Stimulated activated CD8-positive, alpha-beta memory T cell treated with anti-CD3 and anti-CD28 coated beads, Interleukin-12 subunit alpha, Interleukin-12 subunit beta, amount 100 ng/mL, for 24 hours (primary cell): ENCODE results near the gene EWSR1.

Experiments
- DNase-seq: peaks from one replicate; pipeline ENCODE4 v3.0.0-alpha.2; 2020; ENCODE audit errors: extremely low read depth

Gene EWSR1

GRCh38 chr22:29306175-29306834 is 38.2 kb downstream of the EWSR1 start, which contains the start of gene GAS2L1:
Gene GAS2L1, plus strand, starts transcription at chr22:29306650. Its CDS starts 1,456 bp downstream, at chr22:29308106.
- DNase-seq, result no peak

DNA sequence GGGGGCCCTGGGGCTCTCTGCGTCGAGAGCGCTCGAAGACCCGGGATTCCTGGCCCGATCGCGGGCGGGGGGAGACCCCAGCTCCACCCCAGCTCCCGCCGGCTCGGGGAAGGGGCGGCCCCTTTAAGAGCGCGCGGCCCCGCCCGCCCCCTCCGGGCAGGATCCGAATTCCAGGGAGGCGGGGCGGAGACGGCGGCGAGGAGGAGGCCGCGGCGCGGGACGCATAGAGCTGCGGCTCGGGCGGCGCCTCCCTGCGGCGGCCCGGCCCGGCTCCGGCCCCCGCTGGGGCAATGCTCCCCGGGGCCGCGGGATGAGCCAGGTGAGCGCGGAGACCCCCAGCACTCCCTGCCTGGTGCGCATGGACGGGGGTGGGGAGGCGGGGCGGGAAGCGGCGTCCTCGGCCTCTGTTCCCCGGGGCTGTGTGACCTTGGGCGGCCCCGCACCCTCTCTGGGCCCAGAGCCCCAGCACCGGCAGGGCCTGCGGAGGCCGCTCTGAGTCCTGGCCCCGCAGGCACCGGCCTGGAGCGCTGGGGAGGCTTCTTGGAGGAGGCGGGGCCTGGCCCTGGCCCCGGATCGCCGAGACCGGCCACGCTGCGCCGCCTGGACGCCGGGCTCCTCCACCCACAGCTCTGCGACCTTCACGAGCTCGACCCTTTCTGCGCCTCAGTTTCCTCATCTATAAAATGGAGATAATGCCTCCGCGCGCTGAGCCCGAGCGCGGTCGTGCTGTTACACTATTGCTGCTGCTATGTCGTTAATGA is 38.9 kb downstream of the EWSR1 start:
- no peak for DNase-seq

- DNase-seq, result no peak
Measured at GRCh38 chr22:29307596-29308147, 39.6 kb downstream of the EWSR1 start.

GRCh38 chr22:29308148-29308790 is 40.2 kb downstream of the EWSR1 start:
- DNase-seq, result no peak

GRCh38 chr22:29308791-29309262 is 40.8 kb downstream of the EWSR1 start:
- no peak for DNase-seq

DNA sequence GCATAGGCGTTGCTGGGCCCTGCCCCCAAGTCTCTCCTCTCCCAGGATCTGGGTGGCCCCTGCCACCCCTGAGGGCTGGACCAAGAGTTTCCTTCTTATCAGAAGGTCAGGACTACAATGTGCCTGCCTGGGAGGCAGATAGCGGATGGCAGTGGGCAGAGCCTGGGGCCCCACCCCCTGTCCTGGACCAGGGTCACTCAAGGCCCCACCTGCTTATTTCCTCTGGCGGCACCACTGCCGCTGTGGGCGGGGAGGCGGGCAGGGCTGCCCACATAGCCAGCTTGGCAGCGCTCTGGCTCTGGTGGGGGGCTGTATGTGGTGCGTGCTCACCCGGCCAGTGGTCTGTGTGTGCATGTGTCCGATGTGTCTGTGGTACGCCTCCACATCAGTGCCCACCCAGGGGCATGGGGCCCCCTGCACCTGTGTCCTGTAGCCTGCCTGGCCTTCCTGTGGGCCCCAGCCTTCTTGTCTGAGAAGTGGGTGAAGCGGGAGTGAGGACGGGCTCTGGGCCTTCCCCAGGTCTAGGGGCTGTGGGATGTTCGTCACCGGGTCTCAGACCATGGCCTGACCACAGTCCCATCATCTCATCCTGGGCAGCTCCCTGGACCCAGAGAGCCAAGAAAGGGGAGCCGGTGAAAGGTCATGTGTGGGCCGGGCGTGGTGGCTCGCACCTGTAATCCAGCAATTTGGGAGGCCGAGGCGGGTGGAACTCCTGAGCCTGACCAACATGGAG is 41.4 kb downstream of the EWSR1 start:
- no peak for DNase-seq

DNA sequence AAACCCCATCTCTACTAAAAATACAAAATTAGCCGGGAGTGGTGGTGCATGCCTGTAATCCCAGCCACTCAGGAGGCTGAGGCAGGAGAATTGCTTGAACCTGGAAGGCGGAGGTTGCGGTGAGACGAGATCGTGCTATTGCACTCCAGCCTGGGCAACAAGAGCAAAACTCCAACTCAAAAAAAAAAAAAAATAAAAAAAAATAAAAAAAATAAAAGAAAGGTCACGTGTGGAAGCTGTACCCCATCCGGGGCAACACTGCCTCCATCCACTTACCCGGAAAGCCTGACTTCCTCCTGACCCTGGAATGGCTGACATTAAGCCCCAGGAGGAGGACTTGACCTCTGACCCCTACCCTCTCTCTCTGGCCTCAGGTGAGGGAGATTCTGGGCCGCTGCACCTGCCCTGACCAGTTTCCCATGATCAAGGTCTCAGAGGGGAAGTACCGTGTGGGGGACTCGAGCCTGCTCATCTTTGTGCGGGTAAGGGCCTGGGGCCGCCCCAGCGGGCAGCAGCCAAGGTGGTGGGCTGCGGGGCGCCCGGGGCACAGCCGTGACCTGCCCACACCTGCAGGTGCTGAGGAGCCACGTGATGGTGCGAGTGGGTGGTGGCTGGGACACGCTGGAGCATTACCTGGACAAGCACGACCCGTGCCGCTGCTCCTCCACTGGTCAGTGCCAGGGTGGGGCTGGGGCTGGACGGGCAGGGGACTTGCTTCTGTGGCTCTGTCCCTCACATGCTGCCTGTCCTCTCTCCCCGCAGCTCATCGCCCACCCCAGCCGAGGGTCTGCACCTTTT is 42.2 kb downstream of the EWSR1 start:
- DNase-seq, result no peak

GRCh38 chr22:29310863-29311339 is 42.8 kb downstream of the EWSR1 start:
- DNase-seq, result peak; percentile 31

GRCh38 chr22:29311464-29312217 is 43.6 kb downstream of the EWSR1 start:
- no peak for DNase-seq

- DNase-seq, result no peak
Measured at GRCh38 chr22:29312218-29313125, 44.4 kb downstream of the EWSR1 start.

- no peak for DNase-seq
Measured at GRCh38 chr22:29313126-29313575, 45.1 kb downstream of the EWSR1 start.

DNA sequence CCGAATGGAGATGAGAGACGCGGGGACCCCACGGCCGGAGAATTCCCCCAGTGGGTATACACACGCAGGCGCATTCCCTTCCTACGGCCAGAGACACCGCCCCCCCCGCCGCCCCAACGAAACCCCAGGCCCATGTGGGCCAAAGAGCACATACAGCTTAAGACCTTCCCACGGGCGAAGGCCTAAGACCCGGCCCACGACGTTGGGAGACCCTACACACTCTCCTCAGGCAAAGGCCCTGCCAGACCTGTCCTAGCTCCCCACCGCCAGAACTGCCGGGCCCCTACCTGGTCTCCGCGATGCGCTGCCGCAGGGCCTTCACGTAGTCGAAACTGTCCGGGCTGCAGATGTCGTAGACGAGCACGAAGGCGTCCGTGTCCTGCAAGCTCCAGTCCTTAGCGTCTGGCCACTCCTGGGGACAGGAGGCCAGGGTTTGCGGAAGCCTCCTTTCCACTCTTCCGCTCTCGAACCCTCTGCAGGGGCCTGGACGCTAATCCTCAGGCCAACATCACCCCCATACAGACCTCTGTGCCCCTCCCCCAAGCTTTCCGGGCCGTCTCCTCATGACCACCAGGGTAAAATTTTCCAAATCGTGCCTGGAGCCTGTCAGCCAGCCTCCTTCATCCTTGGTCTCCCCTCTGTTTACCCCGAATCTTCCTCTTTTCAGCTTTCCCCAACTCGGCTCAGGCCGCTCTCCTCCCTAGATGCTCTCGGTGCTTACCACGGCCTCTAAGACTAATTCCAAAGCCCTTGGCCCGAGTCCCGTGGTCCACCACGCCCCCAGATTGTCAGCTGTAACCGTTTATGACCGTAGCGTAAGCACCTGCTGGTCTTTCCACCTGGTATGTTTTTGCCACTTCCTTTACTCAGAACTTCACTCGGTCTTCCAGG is 45.8 kb downstream of the EWSR1 start:
- DNase-seq, result no peak

DNA sequence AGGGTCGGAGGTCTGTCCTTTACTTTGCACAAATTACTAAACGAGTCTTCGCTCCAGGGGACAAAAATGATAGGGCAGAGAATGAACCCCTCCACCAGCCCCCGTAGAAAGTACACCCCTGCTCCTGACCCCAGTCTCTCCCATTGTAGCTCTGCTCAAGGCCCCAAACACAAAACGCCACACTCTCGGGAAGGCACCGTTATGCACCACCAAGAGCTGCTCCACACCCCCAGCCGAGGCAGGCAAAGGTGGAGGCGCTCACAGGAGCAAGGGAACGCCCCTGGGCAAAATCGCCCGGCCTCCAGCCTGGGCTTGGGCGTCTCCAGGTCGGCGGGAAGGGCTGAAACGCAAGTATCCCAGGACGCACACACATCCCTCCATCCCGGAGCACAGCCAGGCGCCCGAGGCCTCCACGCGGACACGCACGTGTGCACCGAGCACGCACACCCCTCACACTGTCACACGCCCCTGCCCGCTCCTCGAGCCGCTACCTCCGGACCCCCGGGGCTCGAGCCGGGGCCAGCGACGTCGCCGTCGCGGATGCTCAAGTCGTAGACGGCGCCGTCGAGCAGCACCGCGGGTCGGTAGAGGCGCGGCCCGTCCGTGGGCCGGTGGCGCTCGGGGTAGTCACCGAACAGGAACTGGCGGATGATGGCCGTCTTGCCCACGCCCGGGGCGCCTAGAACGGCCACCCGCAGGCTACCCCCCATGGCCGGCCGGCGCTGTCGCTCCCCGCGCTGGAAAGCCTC is 46.6 kb downstream of the EWSR1 start:
- DNase-seq, result no peak

DNA sequence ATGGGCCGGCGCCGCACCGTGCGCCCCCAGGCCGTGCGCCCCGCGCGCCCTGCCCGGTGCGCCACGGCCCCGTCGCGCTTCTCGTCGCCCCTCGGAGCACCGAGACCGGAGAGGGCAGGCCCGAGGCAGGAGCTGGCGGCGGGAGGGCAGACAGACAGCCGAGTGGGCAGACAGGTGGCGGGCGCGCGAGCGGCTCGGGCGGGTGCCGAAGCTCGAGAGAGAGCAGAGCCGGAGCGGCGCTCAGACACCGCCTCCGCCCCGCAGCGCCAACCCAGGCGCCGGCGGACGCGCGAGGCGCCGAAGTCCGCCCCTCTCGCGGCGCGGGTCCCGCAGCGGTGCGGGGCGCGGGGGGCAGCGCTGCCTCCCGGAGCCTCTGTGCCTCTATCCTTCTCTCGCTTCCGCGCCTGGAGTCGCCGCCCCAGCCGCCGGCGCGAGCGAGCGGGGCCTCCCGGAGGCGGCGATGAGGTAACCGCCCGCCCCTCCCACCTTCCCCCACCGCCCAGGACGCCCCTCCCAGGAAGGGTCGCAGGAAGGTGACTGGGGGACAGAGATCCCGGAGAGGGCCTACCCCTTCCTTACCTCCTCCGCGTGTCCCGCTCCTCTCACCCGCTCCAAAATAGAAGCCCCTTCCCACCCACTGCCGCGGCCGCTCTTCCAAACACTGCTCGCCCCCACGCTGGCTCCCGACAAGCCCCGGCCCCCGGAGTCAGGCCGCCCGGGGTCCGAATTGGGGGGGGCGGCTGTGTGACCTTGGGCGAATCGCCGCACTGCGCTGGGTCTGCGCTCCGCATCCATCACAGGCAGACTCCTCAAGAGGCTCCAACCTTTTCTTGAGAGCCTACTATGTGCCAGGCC is 47.4 kb downstream of the EWSR1 start, which contains the start of gene RASL10A:
Gene RASL10A (minus strand): TSS at position 412 of the 855 bp plus-strand sequence. CDS start 451 bp downstream, outside the sequence.
- no peak for DNase-seq

- DNase-seq, result no peak
Measured at GRCh38 chr22:29316141-29316828, 48.2 kb downstream of the EWSR1 start.
